Measurements from ENCODE around the gene TRIM47.

DNA sequence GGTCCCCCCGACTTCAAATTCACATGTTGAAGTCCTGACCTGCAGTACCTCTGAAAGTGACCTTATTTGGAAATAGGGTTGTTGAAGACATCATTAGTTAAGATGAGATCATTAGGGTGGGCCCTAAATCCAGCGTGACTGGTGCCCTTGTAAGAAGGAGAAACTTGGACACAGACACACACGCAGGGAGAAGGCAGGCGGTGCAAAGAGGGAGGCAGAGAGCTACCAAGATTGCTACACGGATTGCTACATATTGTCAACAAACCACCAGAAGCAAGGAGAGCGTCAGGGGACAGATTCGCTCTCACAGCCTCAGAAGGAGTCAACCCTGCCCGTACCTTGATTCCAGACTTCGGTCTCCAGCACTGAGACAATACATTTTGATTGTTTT, 16.5 kb downstream of the TRIM47 start:
- TF ChIP-seq CTCF (IDR thresholded peaks at IDR 0.05) = no peak
- no peak for TF ChIP-seq POLR2A (IDR thresholded peaks at IDR 0.05)
